Umbilical cord (tissue), 2 donors: ENCODE data around the gene MOCS3. TPM values are rescaled to one million over a fixed set of nuclear protein-coding genes. Genes with fewer than 3 reads are reported as not detected.

Experiments
- DNase-seq: peaks from one replicate; pipeline ENCODE4 v3.0.0-alpha.2; 2015; ENCODE audit warnings: low spot score
- total RNA-seq: library from RNA; depleted of rRNA; stranded (reverse); fragments of >200 nt; gene quantifications from one replicate; pipeline ENCODE4 v1.2.3, GENCODE V29; 2014; ENCODE audit warnings: low replicate concordance; ENCODE audit not compliant: insufficient read depth

The MOCS3 gene
- total RNA-seq, 1 donor from 2014 or later = 10.4 TPM

DNA sequence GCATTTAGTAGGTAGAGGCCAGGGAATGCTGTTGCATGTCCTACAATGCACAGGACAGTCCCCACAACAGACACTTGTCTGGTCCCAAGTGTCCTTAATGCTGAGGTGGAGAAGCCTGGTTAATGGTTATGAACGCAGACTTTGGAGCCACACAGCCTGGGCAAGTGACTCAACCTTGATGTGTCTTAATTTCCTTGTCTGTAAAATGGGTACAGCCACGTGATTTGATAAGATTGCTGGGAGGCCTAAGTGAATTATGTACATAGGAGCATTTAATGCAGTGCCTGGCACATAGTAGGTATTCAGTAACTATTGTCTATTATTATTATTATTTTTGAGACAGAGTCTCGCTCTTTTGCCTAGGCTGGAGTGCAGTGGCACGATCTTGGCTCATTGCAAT lies 52.9 kb downstream of the MOCS3 start:
- DNase-seq = no peak

GRCh38 chr20:51012357-51012756 lies 53.7 kb downstream of the MOCS3 start:
- no peak for DNase-seq

Other genes starting within 250 kb of the MOCS3 start
- 8.4 TPM for gene PARD6B, start 227.2 kb upstream of the MOCS3 start, total RNA-seq
- gene BCAS4, start 163.8 kb upstream of the MOCS3 start, total RNA-seq = 6.5 TPM
- 38.0 TPM for gene ADNP, start 27.4 kb upstream of the MOCS3 start, total RNA-seq
- gene DPM1, start 286 bp upstream of the MOCS3 start, total RNA-seq = 98.7 TPM
- 14.9 TPM for gene KCNG1, start 64.3 kb downstream of the MOCS3 start, total RNA-seq